IPS-18a (cell line): ENCODE measurements around the gene AXIN2.

Source experiments
- H3K27ac ChIP-seq: one replicate; pipeline ENCODE4 v1.5.1; 2013; ENCODE audit warnings: low read length
- H3K27me3 ChIP-seq: one replicate; pipeline ENCODE4 v1.6.1; 2013; ENCODE audit warnings: mild to moderate bottlenecking, low read length; ENCODE audit not compliant: control insufficient read depth, insufficient read depth
- H3K36me3 ChIP-seq: one replicate; pipeline ENCODE4 v1.6.1; 2013; ENCODE audit warnings: low read depth, low read length; ENCODE audit not compliant: control insufficient read depth
- H3K4me1 ChIP-seq: one replicate; pipeline ENCODE4 v1.6.1; 2013; ENCODE audit warnings: low read depth, low read length; ENCODE audit not compliant: control insufficient read depth
- H3K4me3 ChIP-seq: one replicate; pipeline ENCODE4 v1.5.1; 2013; ENCODE audit warnings: low read length
- H3K9ac ChIP-seq: one replicate; pipeline ENCODE4 v1.6.1; 2013; ENCODE audit warnings: mild to moderate bottlenecking, low read length, moderate library complexity
- H3K9me3 ChIP-seq: one replicate; pipeline ENCODE4 v1.6.1; 2013; ENCODE audit warnings: low read depth, low read length; ENCODE audit not compliant: control insufficient read depth

AXIN2 gene

GRCh38 chr17:65559461-65559803 lies 2.0 kb downstream of the AXIN2 start:
- peaks cover 22% of the 10 kb centered on the region for H3K36me3 ChIP-seq
- H3K27me3 ChIP-seq = peaks cover 20% of the 10 kb centered on the region
- H3K4me3 ChIP-seq = peak overlapping the region; percentile 96
- H3K4me1 ChIP-seq = peaks cover 30% of the 10 kb centered on the region
- H3K27ac ChIP-seq = no peak overlapping the region
- H3K9me3 ChIP-seq = no peaks in the 10 kb centered on the region
- H3K9ac ChIP-seq = peak overlapping the region; percentile 73

GRCh38 chr17:65558683-65559460 lies 2.6 kb downstream of the AXIN2 start:
- Histone ChIP-seq H3K9ac (peak overlapping the region; percentile 73), H3K4me3 (peak overlapping the region; percentile 96), H3K36me3 (peaks cover 22% of the 10 kb centered on the region), H3K4me1 (peaks cover 30% of the 10 kb centered on the region), H3K9me3 (no peaks in the 10 kb centered on the region), H3K27me3 (peaks cover 20% of the 10 kb centered on the region), H3K27ac (no peak overlapping the region)

- Histone ChIP-seq H3K36me3 (peaks cover 22% of the 10 kb centered on the region), H3K9ac (peak overlapping the region; percentile 73), H3K9me3 (no peaks in the 10 kb centered on the region), H3K27ac (no peak overlapping the region), H3K4me1 (peaks cover 30% of the 10 kb centered on the region), H3K27me3 (peaks cover 20% of the 10 kb centered on the region), H3K4me3 (peak overlapping the region; percentile 96)
These were observed 3.2 kb downstream of the AXIN2 start for GRCh38 chr17:65558311-65558682.

- H3K9ac ChIP-seq = no peak overlapping the region
- peaks cover 22% of the 10 kb centered on the region for H3K36me3 ChIP-seq
- H3K9me3 ChIP-seq = no peaks in the 10 kb centered on the region
- peaks cover 18% of the 10 kb centered on the region for H3K27me3 ChIP-seq
- H3K4me3 ChIP-seq = peak overlapping the region; percentile 96
- H3K4me1 ChIP-seq = peaks cover 30% of the 10 kb centered on the region
- no peak overlapping the region for H3K27ac ChIP-seq
These were observed 3.8 kb downstream of the AXIN2 start for GRCh38 chr17:65557349-65558310.

- peaks cover 14% of the 10 kb centered on the region for H3K27me3 ChIP-seq
- peaks cover 26% of the 10 kb centered on the region for H3K4me1 ChIP-seq
- peak overlapping the region; percentile 96 for H3K4me3 ChIP-seq
- no peak overlapping the region for H3K27ac ChIP-seq
- H3K9me3 ChIP-seq = no peaks in the 10 kb centered on the region
- peaks cover 25% of the 10 kb centered on the region for H3K36me3 ChIP-seq
- H3K9ac ChIP-seq = no peak overlapping the region
These were observed 4.5 kb downstream of the AXIN2 start for GRCh38 chr17:65556910-65557348.

GRCh38 chr17:65556014-65556909 lies 5.2 kb downstream of the AXIN2 start:
- Histone ChIP-seq H3K36me3 (peaks cover 29% of the 10 kb centered on the region), H3K27me3 (peaks cover 14% of the 10 kb centered on the region), H3K4me1 (peaks cover 25% of the 10 kb centered on the region), H3K9ac (no peak overlapping the region), H3K27ac (no peak overlapping the region), H3K9me3 (no peaks in the 10 kb centered on the region), H3K4me3 (peak overlapping the region; percentile 96)

- H3K4me1 ChIP-seq = peaks cover 39% of the 10 kb centered on the region
- H3K9me3 ChIP-seq = no peaks in the 10 kb centered on the region
- no peak overlapping the region for H3K4me3 ChIP-seq
- H3K36me3 ChIP-seq = peaks cover 32% of the 10 kb centered on the region
- H3K27ac ChIP-seq = no peak overlapping the region
- H3K9ac ChIP-seq = no peak overlapping the region
- peaks cover 14% of the 10 kb centered on the region for H3K27me3 ChIP-seq
These were observed 6.8 kb downstream of the AXIN2 start for GRCh38 chr17:65554553-65555223.

- Histone ChIP-seq H3K36me3 (peaks cover 40% of the 10 kb centered on the region), H3K4me3 (no peak overlapping the region), H3K4me1 (peaks cover 40% of the 10 kb centered on the region), H3K9me3 (no peaks in the 10 kb centered on the region), H3K9ac (no peak overlapping the region), H3K27me3 (peaks cover 14% of the 10 kb centered on the region), H3K27ac (no peak overlapping the region)
These were observed 7.5 kb downstream of the AXIN2 start for GRCh38 chr17:65553646-65554552.

- Histone ChIP-seq H3K36me3 (peaks cover 47% of the 10 kb centered on the region), H3K9ac (no peak overlapping the region), H3K27me3 (peaks cover 9% of the 10 kb centered on the region), H3K4me1 (peaks cover 34% of the 10 kb centered on the region), H3K27ac (no peak overlapping the region), H3K9me3 (no peaks in the 10 kb centered on the region), H3K4me3 (no peak overlapping the region)
These were observed 8.3 kb downstream of the AXIN2 start for GRCh38 chr17:65553009-65553645.

GRCh38 chr17:65552214-65552613 lies 9.2 kb downstream of the AXIN2 start:
- H3K27me3 ChIP-seq = no peaks in the 10 kb centered on the region
- H3K4me3 ChIP-seq = no peak overlapping the region
- no peak overlapping the region for H3K9ac ChIP-seq
- no peak overlapping the region for H3K27ac ChIP-seq
- H3K9me3 ChIP-seq = no peaks in the 10 kb centered on the region
- peaks cover 25% of the 10 kb centered on the region for H3K4me1 ChIP-seq
- H3K36me3 ChIP-seq = peaks cover 47% of the 10 kb centered on the region
